Prostate gland (tissue), 2 donors: ENCODE results near the gene MMP15.
"Not testable (repeated sequence)": the region's sequence is repeated elsewhere in the genome, so short reads cannot be mapped to it uniquely, and the experiment has no call there.

Experiments
- CTCF ChIP-seq, 4 experiments: fragments of 200-600 bp in 2 of 4; fragments of 450-650 bp in 2 of 4; sonication (generic) in 2 of 4; IDR thresholded peaks; 1 replicate in 3 of 4; 2 replicates in 1 of 4; pipeline ENCODE4 v1.5.1; 2016 to 2019; ENCODE audit warnings: antibody characterized with exemption in 4 of 4, mild to moderate bottlenecking in 2 of 4, moderate library complexity in 2 of 4
- POLR2A ChIP-seq: fragments of 450-650 bp; IDR thresholded peaks from one replicate; pipeline ENCODE4 v1.6.1; 2016; ENCODE audit warnings: antibody characterized with exemption, mild to moderate bottlenecking

- not testable (repeated sequence) for TF ChIP-seq CTCF (IDR thresholded peaks at IDR 0.05); POLR2A
These were observed 46.6 kb downstream of the MMP15 start for GRCh38 chr16:58072134-58072533.
